SK-N-SH (cell line): Measurements from ENCODE around the gene SFSWAP.

Experiments used
- CHD2 ChIP-seq: fragments of 150-350 bp; IDR thresholded peaks from 2 replicates; pipeline ENCODE4 v1.6.1; 2018; ENCODE audit warnings: low read length; ENCODE audit not compliant: partially characterized antibody
- EP300 ChIP-seq, 2 experiments: IDR thresholded peaks; 2 replicates each; pipeline versions ENCODE4 v1.4.0 to v1.6.1; 2012; ENCODE audit warnings: borderline replicate concordance in 1 of 2, low read depth in 1 of 2, low read length in 1 of 2
- EZH2phosphoT487 ChIP-seq: fragments of 200-600 bp; sonication (generic); IDR thresholded peaks from 2 replicates; pipeline ENCODE4 v1.6.1; 2017; ENCODE audit warnings: low read depth, mixed run types, mild to moderate bottlenecking, antibody characterized with exemption, moderate library complexity, borderline replicate concordance
- GATA2 ChIP-seq: sonication (generic); formaldehyde crosslinking; IDR thresholded peaks from 2 replicates; pipeline ENCODE4 v1.5.0; 2020; ENCODE audit warnings: mild to moderate bottlenecking, missing genetic modification reagents
- JUND ChIP-seq: IDR thresholded peaks from 2 replicates; pipeline ENCODE4 v1.4.0; 2012
- MAX ChIP-seq: IDR thresholded peaks from 2 replicates; pipeline ENCODE4 v1.4.0; 2012; ENCODE audit warnings: low read depth
- NFIC ChIP-seq: IDR thresholded peaks from 2 replicates; pipeline ENCODE4 v1.4.0; 2012; ENCODE audit warnings: borderline replicate concordance
- NRF1 ChIP-seq: IDR thresholded peaks from 2 replicates; pipeline ENCODE4 v1.6.1; 2012; ENCODE audit warnings: low read depth, mild to moderate bottlenecking, low read length
- POLR2AphosphoS5 ChIP-seq: IDR thresholded peaks from 2 replicates; pipeline ENCODE4 v1.6.1; 2012; ENCODE audit warnings: low read depth, low read length
- TAF1 ChIP-seq: IDR thresholded peaks from 2 replicates; pipeline ENCODE4 v1.6.1; 2012; ENCODE audit warnings: low read depth, mild to moderate bottlenecking, low read length, moderate library complexity, borderline replicate concordance
- TF ChIP-seq, protein P1 (sequence below): fragments of 200-600 bp; sonication (generic); IDR thresholded peaks from 2 replicates; pipeline ENCODE4 v1.6.1; 2017; ENCODE audit warnings: antibody characterized with exemption, mild to moderate bottlenecking, moderate library complexity
- TF ChIP-seq, protein P2 (sequence below): IDR thresholded peaks from 2 replicates; pipeline ENCODE4; 2012

- no peak for TF ChIP-seq GATA2 (CRISPR knock-in tag)
- TF ChIP-seq, protein P1, sequence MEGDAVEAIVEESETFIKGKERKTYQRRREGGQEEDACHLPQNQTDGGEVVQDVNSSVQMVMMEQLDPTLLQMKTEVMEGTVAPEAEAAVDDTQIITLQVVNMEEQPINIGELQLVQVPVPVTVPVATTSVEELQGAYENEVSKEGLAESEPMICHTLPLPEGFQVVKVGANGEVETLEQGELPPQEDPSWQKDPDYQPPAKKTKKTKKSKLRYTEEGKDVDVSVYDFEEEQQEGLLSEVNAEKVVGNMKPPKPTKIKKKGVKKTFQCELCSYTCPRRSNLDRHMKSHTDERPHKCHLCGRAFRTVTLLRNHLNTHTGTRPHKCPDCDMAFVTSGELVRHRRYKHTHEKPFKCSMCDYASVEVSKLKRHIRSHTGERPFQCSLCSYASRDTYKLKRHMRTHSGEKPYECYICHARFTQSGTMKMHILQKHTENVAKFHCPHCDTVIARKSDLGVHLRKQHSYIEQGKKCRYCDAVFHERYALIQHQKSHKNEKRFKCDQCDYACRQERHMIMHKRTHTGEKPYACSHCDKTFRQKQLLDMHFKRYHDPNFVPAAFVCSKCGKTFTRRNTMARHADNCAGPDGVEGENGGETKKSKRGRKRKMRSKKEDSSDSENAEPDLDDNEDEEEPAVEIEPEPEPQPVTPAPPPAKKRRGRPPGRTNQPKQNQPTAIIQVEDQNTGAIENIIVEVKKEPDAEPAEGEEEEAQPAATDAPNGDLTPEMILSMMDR, result no peak
- TF ChIP-seq JUND, result no peak
- no peak for TF ChIP-seq MAX
- no peak for TF ChIP-seq EP300 (IDR thresholded peaks at IDR 0.05; ENCODE audit: borderline replicate concordance in 1 of 2, low read depth in 1 of 2, low read length in 1 of 2)
- TF ChIP-seq NRF1, result no peak
- no peak for TF ChIP-seq CHD2
- no peak for TF ChIP-seq NFIC
- no peak for TF ChIP-seq EZH2phosphoT487
- no peak for TF ChIP-seq POLR2AphosphoS5
- TF ChIP-seq TAF1, result no peak
- TF ChIP-seq, protein P2, sequence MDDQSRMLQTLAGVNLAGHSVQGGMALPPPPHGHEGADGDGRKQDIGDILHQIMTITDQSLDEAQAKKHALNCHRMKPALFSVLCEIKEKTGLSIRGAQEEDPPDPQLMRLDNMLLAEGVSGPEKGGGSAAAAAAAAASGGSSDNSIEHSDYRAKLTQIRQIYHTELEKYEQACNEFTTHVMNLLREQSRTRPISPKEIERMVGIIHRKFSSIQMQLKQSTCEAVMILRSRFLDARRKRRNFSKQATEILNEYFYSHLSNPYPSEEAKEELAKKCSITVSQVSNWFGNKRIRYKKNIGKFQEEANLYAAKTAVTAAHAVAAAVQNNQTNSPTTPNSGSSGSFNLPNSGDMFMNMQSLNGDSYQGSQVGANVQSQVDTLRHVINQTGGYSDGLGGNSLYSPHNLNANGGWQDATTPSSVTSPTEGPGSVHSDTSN, result no peak
Observed at GRCh38 chr12:131740626-131741025, 29.7 kb downstream of the SFSWAP start.
